AG09309 (cell line): ENCODE results near the gene PRPF4.

Experiments used
- DNase-seq: peaks from one replicate; pipeline ENCODE4 v3.0.0-alpha.2; 2010; ENCODE audit warnings: low read depth
- H3K4me3 ChIP-seq: 2 replicates; pipeline ENCODE4 v1.5.1; 2011; ENCODE audit warnings: mild to moderate bottlenecking, low read depth, low read length, moderate library complexity; ENCODE audit not compliant: control insufficient read depth
- CTCF ChIP-seq: IDR thresholded peaks from 2 replicates; pipeline ENCODE4 v1.5.1; 2011; ENCODE audit warnings: mild to moderate bottlenecking, low read depth, low read length, inconsistent platforms; ENCODE audit not compliant: insufficient read depth, control insufficient read depth; ENCODE audit errors: missing control alignments

The PRPF4 gene

DNA sequence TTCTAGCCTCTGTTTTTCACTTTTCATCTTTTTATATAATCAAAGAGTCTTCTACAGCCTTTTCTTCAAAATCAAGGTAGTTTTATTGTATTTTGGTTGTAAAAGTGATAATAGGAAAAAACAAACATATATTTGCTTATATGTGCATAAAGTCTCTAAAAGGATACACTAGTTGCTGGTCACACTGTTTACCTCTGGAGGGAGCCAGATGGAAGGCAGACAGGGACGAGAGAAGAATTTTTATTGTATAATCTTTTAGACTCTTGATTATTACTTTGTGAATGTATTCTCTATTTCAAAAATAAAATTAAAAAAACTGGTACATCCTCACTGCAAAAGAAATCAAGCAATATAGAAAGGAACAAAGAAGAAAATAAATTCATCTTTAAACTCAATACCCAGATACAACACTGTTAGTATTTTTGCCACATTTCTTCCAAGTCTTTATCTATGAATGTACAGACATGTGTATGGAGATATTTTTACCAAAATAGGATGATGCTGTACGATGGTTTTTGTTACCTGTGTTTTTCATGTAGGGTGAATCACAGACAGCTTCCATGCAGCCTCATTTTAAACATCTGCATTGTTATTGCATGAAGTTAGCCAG, 33.9 kb downstream of the PRPF4 start:
- peak; percentile 76 for TF ChIP-seq CTCF
- DNase-seq: no peak
- no peak overlapping the region for H3K4me3 ChIP-seq

- DNase-seq: no peak
- H3K4me3 ChIP-seq: no peak overlapping the region
- TF ChIP-seq CTCF: no peak
Measured at GRCh38 chr9:113310538-113310937, 35.1 kb downstream of the PRPF4 start.

DNA sequence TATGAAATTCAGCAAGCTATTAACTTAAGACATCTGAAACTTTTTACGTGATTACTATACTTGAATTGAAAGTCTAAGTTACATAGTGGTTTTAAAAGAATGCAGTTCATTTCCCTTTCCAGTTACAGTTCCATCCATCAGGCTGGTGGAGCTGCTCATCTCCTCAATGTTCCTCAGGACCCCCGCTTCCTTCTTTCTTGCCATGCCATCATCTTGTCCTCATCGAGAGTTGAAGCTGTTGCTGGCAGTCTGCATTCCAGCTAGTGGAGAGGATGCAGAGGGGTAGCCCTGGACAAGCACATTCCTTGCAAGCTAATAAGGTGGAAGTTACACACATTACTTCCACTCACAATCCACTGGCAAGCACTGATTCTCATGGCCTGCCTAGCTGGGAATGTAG, 36.5 kb downstream of the PRPF4 start:
- TF ChIP-seq CTCF: no peak
- H3K4me3 ChIP-seq: no peak overlapping the region
- DNase-seq: peak; percentile 23

GRCh38 chr9:113313261-113313660, 37.8 kb downstream of the PRPF4 start:
- DNase-seq: no peak
- no peak for TF ChIP-seq CTCF
- no peak overlapping the region for H3K4me3 ChIP-seq

DNA sequence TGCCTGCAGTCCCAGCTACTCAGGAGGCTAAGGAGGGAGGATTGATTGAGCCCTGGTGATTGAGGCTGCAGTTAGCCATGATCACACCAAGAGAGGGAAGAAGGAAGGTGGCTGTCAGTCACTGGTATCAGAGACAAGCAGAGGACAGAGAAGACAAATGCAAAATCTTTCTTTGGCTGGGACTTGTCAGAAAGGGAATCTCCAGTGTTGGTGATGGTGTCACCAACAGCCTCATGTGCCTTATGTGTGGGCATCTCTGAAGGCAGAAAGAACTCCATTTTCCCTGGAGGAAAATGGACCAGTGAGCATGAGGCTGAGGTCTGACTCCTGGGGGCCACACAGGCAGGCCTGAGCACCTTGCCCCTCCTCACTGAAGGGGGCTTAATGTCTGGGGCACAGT, 39.8 kb downstream of the PRPF4 start:
- no peak for DNase-seq
- no peak overlapping the region for H3K4me3 ChIP-seq
- no peak for TF ChIP-seq CTCF

- no peak overlapping the region for H3K4me3 ChIP-seq
- no peak for DNase-seq
- TF ChIP-seq CTCF: no peak
Measured at GRCh38 chr9:113316030-113316429, 40.6 kb downstream of the PRPF4 start.

DNA sequence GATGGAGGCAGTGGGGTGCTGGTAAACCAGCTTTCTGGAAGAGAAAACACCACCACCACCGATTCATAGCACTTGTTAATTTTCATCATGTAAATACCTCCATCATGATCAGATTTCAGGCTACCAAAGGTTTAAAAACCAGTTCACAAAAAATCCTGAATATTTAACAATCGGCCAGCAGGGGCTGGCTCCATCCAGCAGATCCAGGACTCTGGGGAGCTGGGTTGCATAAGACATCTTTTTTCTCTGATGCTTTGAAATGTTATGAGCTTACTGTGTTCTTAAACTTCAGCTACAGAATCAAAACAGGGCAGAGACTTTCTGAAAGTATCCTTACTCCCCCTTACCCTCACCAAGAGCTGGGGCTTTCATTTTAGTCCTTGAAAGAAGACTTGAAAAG, 42.3 kb downstream of the PRPF4 start:
- peak; percentile 43 for TF ChIP-seq CTCF
- H3K4me3 ChIP-seq: no peak overlapping the region
- DNase-seq: no peak
